Stimulated activated CD8-positive, alpha-beta memory T cell treated with anti-CD3 and anti-CD28 coated beads, Interleukin-2, amount 100 ng/mL, for 48 hours (primary cell): Measurements from ENCODE around the gene CEP43.

Source experiments
- DNase-seq, 2 donors: peaks; one replicate each; pipeline ENCODE4 v3.0.0-alpha.2; 2020; ENCODE audit warnings: low read depth in 2 of 2

CEP43 gene

GRCh38 chr6:166999145-166999883, at the start of gene CEP43:
TSS of gene CEP43 (plus strand) at chr6:166999397. CDS start at chr6:166999413, 16 bp downstream.
- DNase-seq: peak; percentile 86 to 95

- no peak for DNase-seq
Observed at GRCh38 chr6:166949528-166950442, 49.4 kb upstream of the CEP43 start.

- no peak for DNase-seq
Observed at GRCh38 chr6:166950443-166950821, 48.8 kb upstream of the CEP43 start.

DNA sequence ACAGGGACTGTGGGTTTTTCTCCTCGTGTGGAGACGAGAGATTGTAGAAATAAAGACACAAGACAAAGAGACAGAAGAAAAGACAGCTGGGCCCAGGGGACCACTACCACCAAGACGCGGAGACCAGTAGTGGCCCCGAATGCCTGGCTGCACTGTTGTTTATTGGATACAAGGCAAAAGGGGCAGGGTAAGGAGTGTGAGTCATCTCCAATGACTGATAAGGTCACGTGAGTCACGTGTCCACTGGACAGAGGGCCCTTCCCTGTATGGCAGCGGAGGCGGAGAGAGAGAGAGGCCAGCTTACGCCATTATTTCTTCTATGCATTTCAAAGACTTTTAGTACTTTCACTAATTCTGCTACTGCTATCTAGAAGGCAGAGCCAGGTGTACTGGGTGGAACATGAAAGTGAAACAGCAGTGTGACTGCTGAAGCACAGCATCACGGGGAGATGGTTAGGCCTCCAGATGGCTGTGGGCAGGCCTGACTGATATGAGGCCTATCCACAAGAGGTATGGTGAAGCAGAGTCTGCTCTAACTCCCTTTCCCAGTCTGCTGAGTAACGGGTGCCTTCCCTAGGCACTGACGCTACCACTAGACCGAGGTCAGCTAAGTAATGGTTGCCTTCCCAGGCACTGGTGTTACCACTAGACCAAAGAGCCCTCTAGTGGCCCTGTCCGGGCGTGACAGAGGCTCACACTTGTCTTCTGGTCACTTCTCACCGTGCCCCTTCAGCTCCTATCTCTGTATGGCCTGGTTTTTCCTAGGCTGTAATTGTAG, 48.1 kb upstream of the CEP43 start:
- peak; percentile 35 to 74 for DNase-seq

GRCh38 chr6:166951670-166952060, 47.5 kb upstream of the CEP43 start:
- no peak for DNase-seq

DNA sequence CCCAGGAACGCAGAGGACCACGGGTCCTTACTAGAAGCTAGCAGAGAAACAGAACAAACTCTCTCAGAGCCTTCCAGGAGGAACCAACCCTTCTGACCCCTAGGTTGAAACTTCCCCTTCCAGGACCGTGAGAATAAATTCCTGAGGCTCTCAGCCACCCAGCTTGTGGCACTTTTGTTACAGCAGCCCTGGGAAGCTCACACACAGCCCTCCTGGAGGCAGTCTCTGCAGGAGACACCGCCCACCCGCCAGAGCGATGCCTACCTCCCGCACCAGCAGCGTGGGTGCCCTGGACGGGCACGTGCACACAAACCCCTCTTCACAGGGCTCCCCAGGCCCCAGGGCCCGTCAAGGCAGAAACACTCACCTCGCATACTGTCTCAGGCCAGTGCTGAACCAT, 47.1 kb upstream of the CEP43 start:
- no peak for DNase-seq

- no peak for DNase-seq
Observed at GRCh38 chr6:166952567-166953486, 46.4 kb upstream of the CEP43 start.

GRCh38 chr6:166954118-166954713, 45.0 kb upstream of the CEP43 start:
- DNase-seq: no peak

DNA sequence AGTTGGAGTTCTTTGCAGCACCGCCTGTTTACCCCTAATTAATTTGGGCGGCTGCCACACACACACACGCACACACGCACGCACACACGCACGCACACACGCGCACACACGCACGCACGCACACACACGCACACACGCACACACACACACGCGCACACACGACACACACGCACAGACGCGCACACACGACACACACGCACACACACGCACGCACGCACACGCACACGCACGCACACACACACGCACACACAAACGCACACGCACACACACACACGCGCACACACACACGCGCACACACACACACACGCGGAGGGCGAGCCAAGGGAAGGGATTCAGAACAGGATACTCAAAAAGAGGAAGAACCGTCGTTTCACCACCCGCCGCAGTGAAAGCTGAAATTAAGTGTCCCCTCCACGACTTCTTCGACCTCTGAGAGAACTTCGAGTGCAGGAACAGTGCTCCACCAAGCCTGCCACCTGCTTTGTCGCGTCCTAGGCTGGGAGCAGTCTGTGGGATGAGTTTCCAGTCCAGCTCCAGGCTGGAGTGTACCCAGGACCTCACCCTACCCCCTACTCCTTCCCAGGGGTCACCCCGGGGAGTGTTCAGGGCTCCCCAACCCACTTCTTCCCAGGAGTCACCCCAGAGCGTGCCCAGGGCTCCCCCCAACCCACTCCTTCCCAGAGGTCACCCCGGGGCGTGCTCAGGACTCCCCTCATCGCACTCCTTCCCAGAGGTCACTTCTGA, 43.9 kb upstream of the CEP43 start:
- no peak for DNase-seq

GRCh38 chr6:166955865-166956443, 43.2 kb upstream of the CEP43 start:
- no peak for DNase-seq

GRCh38 chr6:166956444-166957086, 42.6 kb upstream of the CEP43 start, which contains the start of gene RNASET2:
TSS of gene RNASET2 (minus strand) at chr6:166956550. CDS start at chr6:166956182, 368 bp downstream.
- peak; percentile 99 for DNase-seq

- peak; percentile 29 to 40 for DNase-seq
Observed at GRCh38 chr6:166957087-166957804, 42.0 kb upstream of the CEP43 start.

DNA sequence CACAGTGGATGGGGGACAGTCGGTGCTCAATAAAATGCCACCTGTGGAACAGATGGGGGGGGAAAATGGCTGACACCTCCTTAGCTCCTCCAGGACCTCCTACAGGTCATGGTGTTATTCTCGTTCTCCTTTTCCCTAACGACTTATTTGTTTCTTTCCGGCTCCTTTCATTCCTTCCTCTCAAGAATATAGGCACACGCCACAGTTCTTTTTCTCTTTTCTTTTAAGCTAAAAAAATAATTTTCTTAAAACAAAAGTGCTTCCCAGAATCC, 41.5 kb upstream of the CEP43 start:
- DNase-seq: no peak

GRCh38 chr6:166958926-166959861, 40.0 kb upstream of the CEP43 start:
- no peak for DNase-seq

DNA sequence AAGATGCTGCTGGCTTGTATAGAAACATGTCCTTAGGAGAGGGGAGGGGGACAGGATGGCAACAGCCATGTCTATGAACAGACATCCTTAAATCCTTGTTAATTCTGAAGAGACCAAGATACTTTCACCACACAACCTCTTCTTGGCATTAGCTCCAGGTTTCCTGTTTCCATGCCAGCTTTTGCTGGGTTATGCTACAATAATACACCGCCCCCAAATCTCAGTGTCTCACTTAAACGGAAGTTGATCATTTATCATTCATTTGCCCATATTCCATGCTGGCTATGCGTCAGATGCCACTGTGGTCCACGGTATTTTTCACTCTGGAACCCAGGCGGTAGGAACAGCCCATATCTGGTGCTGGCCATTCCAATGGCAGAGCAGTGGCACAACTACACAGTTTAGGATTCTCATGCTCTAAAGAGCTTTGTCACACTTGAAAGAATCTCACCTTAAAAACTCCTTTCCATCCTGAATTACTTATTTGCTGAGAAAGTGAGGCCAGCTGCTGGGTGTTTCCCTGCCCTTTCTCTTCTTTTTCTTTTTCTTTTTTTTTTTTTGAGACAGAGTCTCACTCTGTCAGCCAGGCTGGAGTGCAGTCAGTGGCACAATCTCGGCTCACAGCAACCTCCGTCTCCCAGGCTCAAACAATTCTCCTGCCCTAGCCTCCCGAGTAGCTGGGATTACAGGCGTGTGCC, 39.1 kb upstream of the CEP43 start:
- no peak for DNase-seq

GRCh38 chr6:166960609-166960978, 38.6 kb upstream of the CEP43 start:
- DNase-seq: no peak

DNA sequence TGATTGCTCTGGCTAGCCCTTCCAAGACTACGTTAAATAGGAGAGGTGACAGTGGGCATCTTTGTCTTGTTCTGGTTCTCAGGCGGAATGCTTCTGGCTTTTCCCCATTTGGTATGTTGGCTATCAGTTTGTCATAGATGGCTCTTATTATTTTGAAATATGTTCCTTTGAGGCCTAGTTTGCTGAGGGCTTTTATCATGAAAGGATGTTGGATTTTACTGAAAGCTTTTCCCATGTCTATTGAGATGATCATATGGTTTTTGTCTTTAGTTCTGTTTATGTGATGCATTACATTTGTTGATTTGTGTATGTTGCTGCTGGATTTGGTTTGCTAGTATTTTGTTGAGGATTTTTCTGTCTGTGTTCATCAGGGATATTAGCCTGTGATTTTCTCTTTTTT, 32.9 kb upstream of the CEP43 start:
- DNase-seq: no peak
